ENCODE results near the gene DLG2. TPM values are rescaled to one million over a fixed set of nuclear protein-coding genes. Genes with fewer than 3 reads are reported as not detected.
A peak's percentile ranks its signal among the peaks of the same experiment; 100 is the strongest.

DLG2 gene
- total RNA-seq, 1 experiment from 2014 or later, result 17.5 TPM

- Mint-ChIP-seq H3K9me3 (peaks cover 10% of the 10 kb centered on the region; the same call in 1 of the 2 replicates), H3K27ac (peak overlapping the region; percentile 67), H3K36me3 (peaks cover 7% of the 10 kb centered on the region; the same call in 1 of the 2 replicates), H3K27me3 (ENCODE audit: low read depth) (no peaks in the 10 kb centered on the region), H3K4me3 (no peak overlapping the region), H3K4me1 (peaks cover 55% of the 10 kb centered on the region)
- CTCF ChIA-PET, result no interaction called here
- POLR2A ChIA-PET, result interaction anchor here (0.6 kb wide), 1 partner anchor 692 kb away, joined by 3 read pairs; no protein-coding TSS in a partner anchor
- TF ChIP-seq ZBTB21 (CRISPR knock-in tag; IDR thresholded peaks at IDR 0.05; ENCODE audit: borderline replicate concordance), result peak; percentile 33; the same call in 1 of the 2 replicates
- TF ChIP-seq ZSCAN18 (CRISPR knock-in tag; IDR thresholded peaks at IDR 0.05), result no peak
- DNase-seq (ENCODE audit: low spot score) (peak; percentile 70), ATAC-seq (peak; percentile 79)
These were observed 154.2 kb downstream of the DLG2 start for GRCh38 chr11:85472953-85473352.

- 0 out of 2 replicates have a peak overlapping the region, but pooled peaks have one; percentile 54 for H3K27ac Mint-ChIP-seq
- H3K4me1 Mint-ChIP-seq, result peaks cover 14% of the 10 kb centered on the region
- TF ChIP-seq CTCF (IDR thresholded peaks at IDR 0.05) (peak; percentile 26; the same call in 1 of the 2 replicates), USF2 (CRISPR knock-in tag; IDR thresholded peaks at IDR 0.05) (peak; percentile 9; the same call in 1 of the 2 replicates), AFF4 (CRISPR knock-in tag; IDR thresholded peaks at IDR 0.05; ENCODE audit: borderline replicate concordance) (no peak)
- ChIA-PET CTCF (interaction anchor here (0.6 to 1.7 kb wide), 4 partner anchors 126 to 362 kb away, joined by 3 to 44 read pairs (median 4); partner anchors contain the start of genes TMEM126A and TMEM126B), POLR2A (interaction anchor here (1.2 kb wide), 1 partner anchor 598 kb away, joined by 3 read pairs; no protein-coding TSS in a partner anchor)
- no peak overlapping the region for H3K4me3 Mint-ChIP-seq
- peaks cover 10% of the 10 kb centered on the region for H3K9me3 Mint-ChIP-seq
- DNase-seq (ENCODE audit: low spot score), result peak; percentile 37
- H3K27me3 Mint-ChIP-seq (ENCODE audit: low read depth), result no peaks in the 10 kb centered on the region
- peaks cover 18% of the 10 kb centered on the region for H3K36me3 Mint-ChIP-seq
- peak; percentile 88 for ATAC-seq
These were observed 162.9 kb downstream of the DLG2 start for GRCh38 chr11:85464283-85464682.

- POLR2A ChIA-PET, result no interaction called here
- no peak overlapping the region for H3K27ac Mint-ChIP-seq
- no peak for DNase-seq (ENCODE audit: low spot score)
- no peak for ATAC-seq
- no peaks in the 10 kb centered on the region; the same call in 1 of the 2 replicates for H3K27me3 Mint-ChIP-seq (ENCODE audit: low read depth)
- H3K9me3 Mint-ChIP-seq, result peaks cover 47% of the 10 kb centered on the region
- H3K4me1 Mint-ChIP-seq, result peaks cover 3% of the 10 kb centered on the region; the same call in 1 of the 2 replicates
- H3K4me3 Mint-ChIP-seq, result no peak overlapping the region
- TF ChIP-seq CTCF (IDR thresholded peaks at IDR 0.05) (no peak), NR1H2 (CRISPR knock-in tag; IDR thresholded peaks at IDR 0.05) (no peak), SP1 (CRISPR knock-in tag; conservative IDR thresholded peaks at IDR 0.05) (no peak), GTF2I (CRISPR knock-in tag; conservative IDR thresholded peaks at IDR 0.05) (no peak), CBFB (CRISPR knock-in tag; IDR thresholded peaks at IDR 0.05; ENCODE audit: low read depth) (no peak), MAX (CRISPR knock-in tag; IDR thresholded peaks at IDR 0.05) (no peak), HMGA2 (CRISPR knock-in tag; IDR thresholded peaks at IDR 0.05) (no peak), FOXJ3 (CRISPR knock-in tag; IDR thresholded peaks at IDR 0.05; ENCODE audit: borderline replicate concordance) (no peak), TP53 (CRISPR knock-in tag; IDR thresholded peaks at IDR 0.05) (no peak), AR (CRISPR knock-in tag; IDR thresholded peaks at IDR 0.05) (no peak)
- CTCF ChIA-PET, result no interaction called here
- peaks cover 34% of the 10 kb centered on the region for H3K36me3 Mint-ChIP-seq
These were observed 167.8 kb downstream of the DLG2 start for GRCh38 chr11:85459304-85459703.

Data from WTC11 (cell line).